ENCODE measurements around the gene MDM1.

MDM1 gene

GRCh38 chr12:68290126-68290525, 42.0 kb downstream of the MDM1 start:
- Histone ChIP-seq H3K9me3 (no peaks in the 10 kb centered on the region), H3K36me3 (replicated peaks) (no peaks in the 10 kb centered on the region), H3K4me1 (no peaks in the 10 kb centered on the region), H3K27me3 (ENCODE audit: low read depth) (no peaks in the 10 kb centered on the region), H3K4me3 (no peak overlapping the region)
- in situ Hi-C loops (cut with MboI; ENCODE audit: low sequenced_read_pairs): no loop called here
- no peak for DNase-seq (ENCODE audit: low spot score in 2 of 2)

GRCh38 chr12:68287106-68287505, 45.1 kb downstream of the MDM1 start:
- no peaks in the 10 kb centered on the region for H3K9me3 ChIP-seq
- H3K36me3 ChIP-seq (replicated peaks): no peaks in the 10 kb centered on the region
- H3K4me1 ChIP-seq: no peaks in the 10 kb centered on the region
- H3K27me3 ChIP-seq (ENCODE audit: low read depth): no peaks in the 10 kb centered on the region
- no peak for DNase-seq (ENCODE audit: low spot score in 2 of 2)
- in situ Hi-C loops (cut with MboI; ENCODE audit: low sequenced_read_pairs): no loop called here
- H3K4me3 ChIP-seq: no peak overlapping the region

GRCh38 chr12:68286396-68286795, 45.8 kb downstream of the MDM1 start:
- Histone ChIP-seq H3K36me3 (replicated peaks) (no peaks in the 10 kb centered on the region), H3K4me3 (no peak overlapping the region), H3K4me1 (no peaks in the 10 kb centered on the region), H3K27me3 (ENCODE audit: low read depth) (no peaks in the 10 kb centered on the region), H3K9me3 (no peaks in the 10 kb centered on the region)
- in situ Hi-C loops (cut with MboI; ENCODE audit: low sequenced_read_pairs): no loop called here
- DNase-seq (ENCODE audit: low spot score in 2 of 2): no peak

- no peak overlapping the region for H3K4me3 ChIP-seq
- in situ Hi-C loops (cut with MboI; ENCODE audit: low sequenced_read_pairs): no loop called here
Observed at GRCh38 chr12:68285541-68285940, 46.6 kb downstream of the MDM1 start.

GRCh38 chr12:68281322-68282077, 50.7 kb downstream of the MDM1 start:
- no peaks in the 10 kb centered on the region for H3K27me3 ChIP-seq (ENCODE audit: low read depth)
- no peaks in the 10 kb centered on the region for H3K9me3 ChIP-seq
- no peak overlapping the region for H3K4me3 ChIP-seq
- DNase-seq (ENCODE audit: low spot score in 2 of 2): no peak
- no peaks in the 10 kb centered on the region for H3K36me3 ChIP-seq (replicated peaks)
- in situ Hi-C loops (cut with MboI; ENCODE audit: low sequenced_read_pairs): no loop called here
- no peaks in the 10 kb centered on the region for H3K4me1 ChIP-seq

More at GRCh38 chr12:68285541-68285940, 46.6 kb downstream of the MDM1 start:
- Histone ChIP-seq H3K9me3 (no peaks in the 10 kb centered on the region), H3K4me1 (no peaks in the 10 kb centered on the region), H3K27me3 (ENCODE audit: low read depth) (no peaks in the 10 kb centered on the region), H3K36me3 (replicated peaks) (no peaks in the 10 kb centered on the region)
- DNase-seq (ENCODE audit: low spot score in 2 of 2): no peak

GRCh38 chr12:68280240-68280639, 51.9 kb downstream of the MDM1 start:
- H3K27me3 ChIP-seq (ENCODE audit: low read depth): no peaks in the 10 kb centered on the region
- in situ Hi-C loops (cut with MboI; ENCODE audit: low sequenced_read_pairs): no loop called here
- no peak overlapping the region for H3K4me3 ChIP-seq
- H3K36me3 ChIP-seq (replicated peaks): no peaks in the 10 kb centered on the region
- no peak for DNase-seq (ENCODE audit: low spot score in 2 of 2)
- no peaks in the 10 kb centered on the region for H3K4me1 ChIP-seq
- no peaks in the 10 kb centered on the region for H3K9me3 ChIP-seq

GRCh38 chr12:68279227-68280054, 52.7 kb downstream of the MDM1 start:
- no peaks in the 10 kb centered on the region for H3K4me1 ChIP-seq

GRCh38 chr12:68276402-68276930, 55.7 kb downstream of the MDM1 start:
- no peak for DNase-seq (ENCODE audit: low spot score in 2 of 2)
- Histone ChIP-seq H3K4me3 (no peak overlapping the region), H3K4me1 (no peaks in the 10 kb centered on the region), H3K27me3 (ENCODE audit: low read depth) (no peaks in the 10 kb centered on the region), H3K9me3 (no peaks in the 10 kb centered on the region), H3K36me3 (replicated peaks) (no peaks in the 10 kb centered on the region)
- in situ Hi-C loops (cut with MboI; ENCODE audit: low sequenced_read_pairs): no loop called here

More at GRCh38 chr12:68279227-68280054, 52.7 kb downstream of the MDM1 start:
- in situ Hi-C loops (cut with MboI; ENCODE audit: low sequenced_read_pairs): no loop called here
- H3K36me3 ChIP-seq (replicated peaks): no peaks in the 10 kb centered on the region
- DNase-seq (ENCODE audit: low spot score in 2 of 2): no peak
- H3K4me3 ChIP-seq: no peak overlapping the region
- no peaks in the 10 kb centered on the region for H3K27me3 ChIP-seq (ENCODE audit: low read depth)
- H3K9me3 ChIP-seq: no peaks in the 10 kb centered on the region

GRCh38 chr12:68272732-68273131, 59.4 kb downstream of the MDM1 start:
- Histone ChIP-seq H3K4me1 (no peaks in the 10 kb centered on the region), H3K4me3 (no peak overlapping the region), H3K9me3 (no peaks in the 10 kb centered on the region), H3K36me3 (replicated peaks) (no peaks in the 10 kb centered on the region), H3K27me3 (ENCODE audit: low read depth) (0 out of 2 replicates have a peak, but pooled peaks cover 3% of the 10 kb centered on the region)
- in situ Hi-C loops (cut with MboI; ENCODE audit: low sequenced_read_pairs): no loop called here
- no peak for DNase-seq (ENCODE audit: low spot score in 2 of 2)

GRCh38 chr12:68271346-68271745, 60.8 kb downstream of the MDM1 start:
- in situ Hi-C loops (cut with MboI; ENCODE audit: low sequenced_read_pairs): no loop called here
- Histone ChIP-seq H3K27me3 (ENCODE audit: low read depth) (0 out of 2 replicates have a peak, but pooled peaks cover 3% of the 10 kb centered on the region), H3K36me3 (replicated peaks) (no peaks in the 10 kb centered on the region), H3K4me1 (no peaks in the 10 kb centered on the region), H3K4me3 (no peak overlapping the region), H3K9me3 (no peaks in the 10 kb centered on the region)
- DNase-seq (ENCODE audit: low spot score in 2 of 2): no peak

- no peak overlapping the region for H3K4me3 ChIP-seq
- no peak for DNase-seq (ENCODE audit: low spot score in 2 of 2)
- H3K36me3 ChIP-seq (replicated peaks): no peaks in the 10 kb centered on the region
- H3K27me3 ChIP-seq (ENCODE audit: low read depth): 0 out of 2 replicates have a peak, but pooled peaks cover 3% of the 10 kb centered on the region
- in situ Hi-C loops (cut with MboI; ENCODE audit: low sequenced_read_pairs): no loop called here
- no peaks in the 10 kb centered on the region for H3K9me3 ChIP-seq
- H3K4me1 ChIP-seq: no peaks in the 10 kb centered on the region
Observed at GRCh38 chr12:68270358-68270757, 61.8 kb downstream of the MDM1 start.

- Histone ChIP-seq H3K36me3 (replicated peaks) (no peaks in the 10 kb centered on the region), H3K4me1 (no peaks in the 10 kb centered on the region), H3K9me3 (no peaks in the 10 kb centered on the region), H3K4me3 (no peak overlapping the region), H3K27me3 (ENCODE audit: low read depth) (0 out of 2 replicates have a peak, but pooled peaks cover 3% of the 10 kb centered on the region)
- no peak for DNase-seq (ENCODE audit: low spot score in 2 of 2)
- in situ Hi-C loops (cut with MboI; ENCODE audit: low sequenced_read_pairs): no loop called here
Observed at GRCh38 chr12:68269779-68270178, 62.4 kb downstream of the MDM1 start.

GRCh38 chr12:68268967-68269366, 63.2 kb downstream of the MDM1 start:
- no peak for DNase-seq (ENCODE audit: low spot score in 2 of 2)
- H3K4me3 ChIP-seq: no peak overlapping the region
- H3K9me3 ChIP-seq: no peaks in the 10 kb centered on the region
- 0 out of 2 replicates have a peak, but pooled peaks cover 3% of the 10 kb centered on the region for H3K27me3 ChIP-seq (ENCODE audit: low read depth)
- no peaks in the 10 kb centered on the region for H3K4me1 ChIP-seq
- in situ Hi-C loops (cut with MboI; ENCODE audit: low sequenced_read_pairs): no loop called here
- no peaks in the 10 kb centered on the region for H3K36me3 ChIP-seq (replicated peaks)

GRCh38 chr12:68267892-68268396, 64.2 kb downstream of the MDM1 start:
- H3K9me3 ChIP-seq: no peaks in the 10 kb centered on the region
- in situ Hi-C loops (cut with MboI; ENCODE audit: low sequenced_read_pairs): no loop called here
- H3K27me3 ChIP-seq (ENCODE audit: low read depth): 0 out of 2 replicates have a peak, but pooled peaks cover 3% of the 10 kb centered on the region
- no peaks in the 10 kb centered on the region for H3K4me1 ChIP-seq
- DNase-seq (ENCODE audit: low spot score in 2 of 2): no peak
- H3K36me3 ChIP-seq (replicated peaks): no peaks in the 10 kb centered on the region
- H3K4me3 ChIP-seq: no peak overlapping the region

All from HAP-1 (cell line).